ENCODE data around the gene AP2B1.

The AP2B1 gene

GRCh38 chr17:35733366-35733765 is 146.2 kb downstream of the AP2B1 start:
- DNase-seq (ENCODE audit: extremely low read depth, low read depth): no peak
- no peak for TF ChIP-seq CTCF (IDR thresholded peaks at IDR 0.05; ENCODE audit: low read depth, low read length)

- TF ChIP-seq CTCF (IDR thresholded peaks at IDR 0.05; ENCODE audit: low read depth, low read length): no peak
- no peak for DNase-seq (ENCODE audit: extremely low read depth, low read depth)
Observed at GRCh38 chr17:35734396-35734795, 147.3 kb downstream of the AP2B1 start.

- TF ChIP-seq CTCF (IDR thresholded peaks at IDR 0.05; ENCODE audit: low read depth, low read length): no peak
- DNase-seq (ENCODE audit: extremely low read depth, low read depth): no peak
Observed at GRCh38 chr17:35735036-35735805, 148.1 kb downstream of the AP2B1 start.

GRCh38 chr17:35736236-35736635 is 149.1 kb downstream of the AP2B1 start:
- no peak for TF ChIP-seq CTCF (IDR thresholded peaks at IDR 0.05; ENCODE audit: low read depth, low read length)
- no peak for DNase-seq (ENCODE audit: extremely low read depth, low read depth)

GRCh38 chr17:35738519-35739133 is 151.5 kb downstream of the AP2B1 start:
- no peak for TF ChIP-seq CTCF (IDR thresholded peaks at IDR 0.05; ENCODE audit: low read depth, low read length)
- DNase-seq (ENCODE audit: extremely low read depth, low read depth): no peak

- DNase-seq (ENCODE audit: extremely low read depth, low read depth): no peak
- TF ChIP-seq CTCF (IDR thresholded peaks at IDR 0.05; ENCODE audit: low read depth, low read length): no peak
Observed at GRCh38 chr17:35740216-35740615, 153.1 kb downstream of the AP2B1 start.

Measured in AG09319 (cell line).